Measurements from ENCODE around the gene HP. TPM values are rescaled to one million over a fixed set of nuclear protein-coding genes. Genes with fewer than 3 reads are reported as not detected.

The HP gene
- total and polyA plus RNA-seq, 2 of the 8 experiments (the other 6 are each of a cell fraction or from before 2014, with no cell fraction given): not detected

GRCh38 chr16:72015124-72015523 is 39.2 kb upstream of the HP start:
- FAIRE-seq (no peak), DNase-seq (ENCODE audit: low read depth in 1 of 2, low spot score in 2 of 2) (no peak)
- H2BK20ac ChIP-seq (ENCODE audit: low read length): no peak overlapping the region
- no peak overlapping the region for H3K27ac ChIP-seq (ENCODE audit: low read depth, low read length)
- no peak overlapping the region for H2BK12ac ChIP-seq (ENCODE audit: low read depth, low read length)
- H4K8ac ChIP-seq (ENCODE audit: extremely low read depth, insufficient read depth, low read length): no peak overlapping the region
- no peak overlapping the region for H3K4me3 ChIP-seq (ENCODE audit: extremely low read depth in 1 of 4, insufficient read depth in 2 of 4, low read depth in 3 of 4, low read length in 4 of 4)
- H3K18ac ChIP-seq (ENCODE audit: extremely low read depth, low read length): no peak overlapping the region
- H2BK120ac ChIP-seq (replicated peaks; ENCODE audit: low read depth, low read length): no peak overlapping the region
- no peaks in the 10 kb centered on the region; the same call in 1 of the 2 replicates for H3K79me1 ChIP-seq (ENCODE audit: low read depth, low read length)
- H4K91ac ChIP-seq (replicated peaks; ENCODE audit: insufficient read length, low read length): no peak overlapping the region
- 86% methylated on average over 3 of the region's 3 CpGs; no CpG with 5 or more reads in 1 of the 2 experiments for WGBS, 2 experiments (ENCODE audit: extremely low coverage in 1 of 2, insufficient coverage in 1 of 2, insufficient read length in 1 of 2, insufficient replicate concordance in 2 of 2, low coverage in 1 of 2, low lambda C conversion rate in 2 of 2, missing lambda C conversion rate in 1 of 2)
- H4K20me1 ChIP-seq (replicated peaks in 1 of 2; ENCODE audit: control insufficient read depth in 1 of 2, insufficient read depth in 2 of 2, low read length in 2 of 2): no peaks in the 10 kb centered on the region
- no peak overlapping the region for H3K9ac ChIP-seq (replicated peaks in 1 of 4; ENCODE audit: extremely low read depth in 1 of 4, low read depth in 3 of 4, low read length in 3 of 4)
- no peaks in the 10 kb centered on the region for H3K9me3 ChIP-seq (ENCODE audit: insufficient read depth in 2 of 2, low read depth in 1 of 2, low read length in 1 of 2)
- no peaks in the 10 kb centered on the region for H3K27me3 ChIP-seq (replicated peaks in 1 of 4; ENCODE audit: control insufficient read depth in 3 of 4, extremely low read depth in 1 of 4, insufficient read depth in 3 of 4, low read length in 3 of 4)
- H3K36me3 ChIP-seq (ENCODE audit: control insufficient read depth in 2 of 4, insufficient read depth in 4 of 4, low read length in 3 of 4): peaks cover 2 to 21% (median 15%) of the 10 kb centered on the region in 4 experiments; a peak in 5 of 8 replicates
- H3K4me2 ChIP-seq (ENCODE audit: insufficient read depth in 1 of 2, low read depth in 2 of 2, low read length in 2 of 2): no peak overlapping the region
- no peak overlapping the region for H2AK5ac ChIP-seq (ENCODE audit: low read depth, low read length)
- POLR2A ChIA-PET (ENCODE audit: partially characterized antibody): interaction anchor here (1.5 kb wide), 1 partner anchor 10 kb away, joined by 5 read pairs; no protein-coding TSS in a partner anchor
- H4K5ac ChIP-seq (ENCODE audit: insufficient read length, low read depth, low read length): no peak overlapping the region
- H3K4ac ChIP-seq (replicated peaks; ENCODE audit: insufficient read length, low read depth, low read length): no peak overlapping the region
- H2AFZ ChIP-seq (ENCODE audit: low read length): no peak overlapping the region
- no peaks in the 10 kb centered on the region for H3K4me1 ChIP-seq (replicated peaks in 1 of 4; ENCODE audit: control insufficient read depth in 3 of 4, insufficient read depth in 4 of 4, low read length in 3 of 4)
- no peak overlapping the region for H3K14ac ChIP-seq (ENCODE audit: insufficient read length)
- no peak overlapping the region for H2BK15ac ChIP-seq (ENCODE audit: low read length)
- H2BK5ac ChIP-seq (ENCODE audit: low read depth, low read length): no peak overlapping the region
- no peak overlapping the region for H3K56ac ChIP-seq (replicated peaks; ENCODE audit: insufficient read length, low read depth, low read length)
- no peaks in the 10 kb centered on the region; a peak in 1 of 4 replicates for H3K79me2 ChIP-seq (ENCODE audit: control insufficient read depth in 1 of 2, insufficient read depth in 2 of 2, low read length in 2 of 2)
- CTCF ChIA-PET (ENCODE audit: partially characterized antibody): interaction anchor here (1.1 kb wide), 2 partner anchors 84 to 132 kb away, joined by 3 read pairs; no protein-coding TSS in a partner anchor
- H3K23me2 ChIP-seq (ENCODE audit: low read depth, low read length): no peaks in the 10 kb centered on the region
- no peak overlapping the region for H3K23ac ChIP-seq (ENCODE audit: insufficient read length)
- TF ChIP-seq SIN3A (conservative IDR thresholded peaks at IDR 0.05 in 1 of 2, IDR thresholded peaks at IDR 0.05 in 1 of 2; ENCODE audit: low read depth in 1 of 2, low read length in 2 of 2) (no peak), SP4 (IDR thresholded peaks at IDR 0.05; ENCODE audit: low read length) (no peak), CHD2 (IDR thresholded peaks at IDR 0.05; ENCODE audit: low read length) (no peak), CEBPB (IDR thresholded peaks at IDR 0.05; ENCODE audit: low read depth, low read length) (no peak), HDAC6 (IDR thresholded peaks at IDR 0.05; ENCODE audit: low read depth, low read length) (no peak), SAP30 (IDR thresholded peaks at IDR 0.05; ENCODE audit: insufficient read depth, insufficient replicate concordance, low read length) (no peak), KDM1A (IDR thresholded peaks at IDR 0.05; ENCODE audit: borderline replicate concordance, low read length) (no peak), JUN (IDR thresholded peaks at IDR 0.05; ENCODE audit: low read depth, low read length) (no peak), TAF1 (IDR thresholded peaks at IDR 0.05; ENCODE audit: low read depth, low read length) (no peak), MAFK (IDR thresholded peaks at IDR 0.05; ENCODE audit: low read depth, low read length) (no peak), HDAC2 (IDR thresholded peaks at IDR 0.05; ENCODE audit: borderline replicate concordance in 1 of 2, low read depth in 2 of 2, low read length in 2 of 2) (no peak), BCL11A (IDR thresholded peaks at IDR 0.05; ENCODE audit: low read depth in 2 of 2, low read length in 2 of 2) (no peak), ASH2L (IDR thresholded peaks at IDR 0.05; ENCODE audit: low read length) (no peak), E2F6 (IDR thresholded peaks at IDR 0.05) (no peak)

Data from H1 (cell line).